ENCODE results near the gene JUN.

DNA sequence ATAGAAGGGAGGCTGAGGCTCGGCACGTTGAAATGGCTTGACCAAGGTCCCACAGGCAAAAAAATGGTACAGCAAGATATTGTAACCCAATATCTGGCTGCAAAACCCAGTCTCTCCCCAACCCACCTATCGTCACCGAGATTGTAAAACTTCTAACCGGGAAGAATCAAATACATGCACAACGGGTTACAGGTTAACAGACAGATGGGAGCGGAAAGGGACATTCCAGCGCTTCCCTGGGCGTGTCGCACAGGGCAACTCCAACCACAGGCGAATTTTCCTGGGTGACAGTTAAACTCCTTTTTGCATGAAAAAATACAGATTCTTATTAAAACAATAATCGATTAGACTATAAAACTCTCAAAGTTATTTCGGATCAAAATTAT lies 31.8 kb upstream of the JUN start:
- TF ChIP-seq, protein P1, sequence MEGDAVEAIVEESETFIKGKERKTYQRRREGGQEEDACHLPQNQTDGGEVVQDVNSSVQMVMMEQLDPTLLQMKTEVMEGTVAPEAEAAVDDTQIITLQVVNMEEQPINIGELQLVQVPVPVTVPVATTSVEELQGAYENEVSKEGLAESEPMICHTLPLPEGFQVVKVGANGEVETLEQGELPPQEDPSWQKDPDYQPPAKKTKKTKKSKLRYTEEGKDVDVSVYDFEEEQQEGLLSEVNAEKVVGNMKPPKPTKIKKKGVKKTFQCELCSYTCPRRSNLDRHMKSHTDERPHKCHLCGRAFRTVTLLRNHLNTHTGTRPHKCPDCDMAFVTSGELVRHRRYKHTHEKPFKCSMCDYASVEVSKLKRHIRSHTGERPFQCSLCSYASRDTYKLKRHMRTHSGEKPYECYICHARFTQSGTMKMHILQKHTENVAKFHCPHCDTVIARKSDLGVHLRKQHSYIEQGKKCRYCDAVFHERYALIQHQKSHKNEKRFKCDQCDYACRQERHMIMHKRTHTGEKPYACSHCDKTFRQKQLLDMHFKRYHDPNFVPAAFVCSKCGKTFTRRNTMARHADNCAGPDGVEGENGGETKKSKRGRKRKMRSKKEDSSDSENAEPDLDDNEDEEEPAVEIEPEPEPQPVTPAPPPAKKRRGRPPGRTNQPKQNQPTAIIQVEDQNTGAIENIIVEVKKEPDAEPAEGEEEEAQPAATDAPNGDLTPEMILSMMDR (IDR thresholded peaks at IDR 0.05; ENCODE audit: poor library complexity, severe bottlenecking), result no peak
- TF ChIP-seq SMC3 (conservative IDR thresholded peaks at IDR 0.05; ENCODE audit: poor library complexity) (no peak), EZH2 (IDR thresholded peaks at IDR 0.05; ENCODE audit: borderline replicate concordance, insufficient read depth, low read length, poor library complexity, severe bottlenecking) (no peak), TAF1 (IDR thresholded peaks at IDR 0.05; ENCODE audit: low read depth) (no peak), POLR2AphosphoS5 (IDR thresholded peaks at IDR 0.05) (no peak), RAD21 (conservative IDR thresholded peaks at IDR 0.05) (no peak)
- TF ChIP-seq, protein P2, sequence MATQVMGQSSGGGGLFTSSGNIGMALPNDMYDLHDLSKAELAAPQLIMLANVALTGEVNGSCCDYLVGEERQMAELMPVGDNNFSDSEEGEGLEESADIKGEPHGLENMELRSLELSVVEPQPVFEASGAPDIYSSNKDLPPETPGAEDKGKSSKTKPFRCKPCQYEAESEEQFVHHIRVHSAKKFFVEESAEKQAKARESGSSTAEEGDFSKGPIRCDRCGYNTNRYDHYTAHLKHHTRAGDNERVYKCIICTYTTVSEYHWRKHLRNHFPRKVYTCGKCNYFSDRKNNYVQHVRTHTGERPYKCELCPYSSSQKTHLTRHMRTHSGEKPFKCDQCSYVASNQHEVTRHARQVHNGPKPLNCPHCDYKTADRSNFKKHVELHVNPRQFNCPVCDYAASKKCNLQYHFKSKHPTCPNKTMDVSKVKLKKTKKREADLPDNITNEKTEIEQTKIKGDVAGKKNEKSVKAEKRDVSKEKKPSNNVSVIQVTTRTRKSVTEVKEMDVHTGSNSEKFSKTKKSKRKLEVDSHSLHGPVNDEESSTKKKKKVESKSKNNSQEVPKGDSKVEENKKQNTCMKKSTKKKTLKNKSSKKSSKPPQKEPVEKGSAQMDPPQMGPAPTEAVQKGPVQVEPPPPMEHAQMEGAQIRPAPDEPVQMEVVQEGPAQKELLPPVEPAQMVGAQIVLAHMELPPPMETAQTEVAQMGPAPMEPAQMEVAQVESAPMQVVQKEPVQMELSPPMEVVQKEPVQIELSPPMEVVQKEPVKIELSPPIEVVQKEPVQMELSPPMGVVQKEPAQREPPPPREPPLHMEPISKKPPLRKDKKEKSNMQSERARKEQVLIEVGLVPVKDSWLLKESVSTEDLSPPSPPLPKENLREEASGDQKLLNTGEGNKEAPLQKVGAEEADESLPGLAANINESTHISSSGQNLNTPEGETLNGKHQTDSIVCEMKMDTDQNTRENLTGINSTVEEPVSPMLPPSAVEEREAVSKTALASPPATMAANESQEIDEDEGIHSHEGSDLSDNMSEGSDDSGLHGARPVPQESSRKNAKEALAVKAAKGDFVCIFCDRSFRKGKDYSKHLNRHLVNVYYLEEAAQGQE (IDR thresholded peaks at IDR 0.05; ENCODE audit: borderline replicate concordance), result no peak

Data from neural cell (in vitro differentiated cells).